Left ventricle myocardium superior (tissue), 1 donor: ENCODE measurements around the gene INS. TPM values are rescaled to one million over a fixed set of nuclear protein-coding genes. Genes with fewer than 3 reads are reported as not detected.
"Not testable (repeated sequence)": the region's sequence is repeated elsewhere in the genome, so short reads cannot be mapped to it uniquely, and the experiment has no call there.

Experiments
- ATAC-seq: fragments of 200-7000 bp; cut with Tn5 transposase; one replicate; pipeline ENCODE4 v1.9.1; 2020; ENCODE audit warnings: mild to moderate bottlenecking, moderate library complexity
- DNase-seq: peaks from one replicate; pipeline ENCODE4 v3.0.0-alpha.2; 2020
- intact Hi-C: fragments of 100-400 bp; cut with micrococcal nuclease; formaldehyde crosslinking; loops from one replicate; pipeline ENCODE4 v1.11.0; 2022
- total RNA-seq: library from RNA; stranded (reverse); fragmentation: NEBNext Ultra II Directional; extraction: Animal tissue kit (Norgen Biotek cat#: 25700); gene quantifications from one replicate; pipeline ENCODE4 v1.2.1, GENCODE V29; 2021
- donor health status: DM: no; HTN: yes; CAD: no; lungs with severe emphysema.

The INS gene
- total RNA-seq, 1 donor from 2014 or later, result not detected

GRCh38 chr11:2186669-2187279, 25.8 kb upstream of the INS start:
- ATAC-seq, result peak; percentile 73
- DNase-seq, result peak; percentile 58
- intact Hi-C loops, result no loop called here

GRCh38 chr11:2185324-2186085, 24.5 kb upstream of the INS start:
- intact Hi-C loops, result no loop called here
- ATAC-seq, result no peak

GRCh38 chr11:2182692-2183474, 21.9 kb upstream of the INS start:
- no peak for DNase-seq
- intact Hi-C loops, result no loop called here
- ATAC-seq, result no peak

More at GRCh38 chr11:2185324-2186085, 24.5 kb upstream of the INS start:
- DNase-seq, result no peak

GRCh38 chr11:2182075-2182474, 21.1 kb upstream of the INS start:
- DNase-seq (no peak), ATAC-seq (no peak)
- intact Hi-C loops, result no loop called here

GRCh38 chr11:2180789-2181370, 19.9 kb upstream of the INS start:
- no peak for ATAC-seq
- no peak for DNase-seq
- intact Hi-C loops, result no loop called here

- intact Hi-C loops, result no loop called here
- ATAC-seq, result no peak
- DNase-seq, result no peak
These were observed 19.3 kb upstream of the INS start for GRCh38 chr11:2180347-2180746.

- ATAC-seq, result no peak
- intact Hi-C loops, result no loop called here
- DNase-seq, result no peak
These were observed 18.5 kb upstream of the INS start for GRCh38 chr11:2179516-2179915.

GRCh38 chr11:2178906-2179494, 18.0 kb upstream of the INS start:
- intact Hi-C loops, result no loop called here
- no peak for ATAC-seq
- no peak for DNase-seq

- intact Hi-C loops, ATAC-seq, DNase-seq: not testable (repeated sequence)
These were observed 17.2 kb upstream of the INS start for GRCh38 chr11:2178055-2178773.

- no peak for DNase-seq
- no peak for ATAC-seq
- intact Hi-C loops, result no loop called here
These were observed 16.1 kb upstream of the INS start for GRCh38 chr11:2177076-2177475.

GRCh38 chr11:2176389-2176900, 15.4 kb upstream of the INS start:
- intact Hi-C loops, result no loop called here
- no peak for ATAC-seq

GRCh38 chr11:2175659-2176058, 14.7 kb upstream of the INS start:
- DNase-seq (no peak), ATAC-seq (peak; percentile 66)
- intact Hi-C loops, result no loop called here

More at GRCh38 chr11:2176389-2176900, 15.4 kb upstream of the INS start:
- no peak for DNase-seq

- DNase-seq (no peak), ATAC-seq (no peak)
- intact Hi-C loops, result no loop called here
These were observed 13.4 kb upstream of the INS start for GRCh38 chr11:2174361-2174760.

GRCh38 chr11:2173761-2174160, 12.8 kb upstream of the INS start:
- intact Hi-C loops, result no loop called here
- no peak for ATAC-seq
- DNase-seq, result no peak

GRCh38 chr11:2173150-2173693, 12.2 kb upstream of the INS start:
- ATAC-seq (no peak), DNase-seq (no peak)
- intact Hi-C loops, result no loop called here

- ATAC-seq (no peak), DNase-seq (no peak)
- intact Hi-C loops, result no loop called here
These were observed 11.7 kb upstream of the INS start for GRCh38 chr11:2172676-2173075.

- ATAC-seq (no peak), DNase-seq (no peak)
- intact Hi-C loops, result no loop called here
These were observed 10.6 kb upstream of the INS start, which contains the start of gene TH for GRCh38 chr11:2171591-2172003. TH (minus strand) TSS chr11:2171815; CDS start chr11:2171786, 29 bp downstream.
